Inferior parietal cortex (tissue), 1 donor: Measurements from ENCODE around the gene JAK1.
A peak's percentile ranks its signal among the peaks of the same experiment; 100 is the strongest.
"Not testable (repeated sequence)": the region's sequence is repeated elsewhere in the genome, so short reads cannot be mapped to it uniquely, and the experiment has no call there.

ENCODE experiments used
- DNase-seq: peaks from one replicate; pipeline ENCODE4 v3.0.0-alpha.2; 2016; ENCODE audit errors: extremely low spot score

The JAK1 gene

GRCh38 chr1:64950284-64950809, 16.0 kb downstream of the JAK1 start:
- no peak for DNase-seq

GRCh38 chr1:64948905-64949833, 17.2 kb downstream of the JAK1 start:
- DNase-seq, result no peak

GRCh38 chr1:64948216-64948615, 18.1 kb downstream of the JAK1 start:
- DNase-seq, result no peak

- no peak for DNase-seq
These were observed 19.4 kb downstream of the JAK1 start for GRCh38 chr1:64946916-64947315.

GRCh38 chr1:64944913-64945312, 21.4 kb downstream of the JAK1 start:
- no peak for DNase-seq

GRCh38 chr1:64942675-64943074, 23.7 kb downstream of the JAK1 start:
- DNase-seq, result no peak

GRCh38 chr1:64942118-64942517, 24.2 kb downstream of the JAK1 start:
- no peak for DNase-seq

GRCh38 chr1:64941461-64942117, 24.8 kb downstream of the JAK1 start:
- no peak for DNase-seq

GRCh38 chr1:64940025-64940424, 26.3 kb downstream of the JAK1 start:
- no peak for DNase-seq

GRCh38 chr1:64938991-64939390, 27.4 kb downstream of the JAK1 start:
- DNase-seq, result no peak

- no peak for DNase-seq
These were observed 29.4 kb downstream of the JAK1 start for GRCh38 chr1:64936956-64937355.

- no peak for DNase-seq
These were observed 30.7 kb downstream of the JAK1 start for GRCh38 chr1:64935551-64936155.

GRCh38 chr1:64934878-64935275, 31.5 kb downstream of the JAK1 start:
- no peak for DNase-seq

GRCh38 chr1:64934115-64934877, 32.1 kb downstream of the JAK1 start:
- no peak for DNase-seq

GRCh38 chr1:64933296-64934070, 32.9 kb downstream of the JAK1 start:
- peak; percentile 57 for DNase-seq

- no peak for DNase-seq
These were observed 33.4 kb downstream of the JAK1 start for GRCh38 chr1:64932962-64933295.

- not testable (repeated sequence) for DNase-seq
These were observed 35.7 kb downstream of the JAK1 start for GRCh38 chr1:64930640-64931039.

- no peak for DNase-seq
These were observed 37.1 kb downstream of the JAK1 start for GRCh38 chr1:64929221-64929620.

- DNase-seq, result no peak
These were observed 38.0 kb downstream of the JAK1 start for GRCh38 chr1:64928325-64928724.

- DNase-seq, result no peak
These were observed 40.8 kb downstream of the JAK1 start for GRCh38 chr1:64925594-64925993.

- DNase-seq, result no peak
These were observed 43.0 kb downstream of the JAK1 start for GRCh38 chr1:64923294-64923718.
